Measurements from ENCODE around the gene CD46. TPM values are rescaled to one million over a fixed set of nuclear protein-coding genes. Genes with fewer than 3 reads are reported as not detected.

The CD46 gene
- total RNA-seq, 1 donor from 2014 or later = 93.8 TPM

DNA sequence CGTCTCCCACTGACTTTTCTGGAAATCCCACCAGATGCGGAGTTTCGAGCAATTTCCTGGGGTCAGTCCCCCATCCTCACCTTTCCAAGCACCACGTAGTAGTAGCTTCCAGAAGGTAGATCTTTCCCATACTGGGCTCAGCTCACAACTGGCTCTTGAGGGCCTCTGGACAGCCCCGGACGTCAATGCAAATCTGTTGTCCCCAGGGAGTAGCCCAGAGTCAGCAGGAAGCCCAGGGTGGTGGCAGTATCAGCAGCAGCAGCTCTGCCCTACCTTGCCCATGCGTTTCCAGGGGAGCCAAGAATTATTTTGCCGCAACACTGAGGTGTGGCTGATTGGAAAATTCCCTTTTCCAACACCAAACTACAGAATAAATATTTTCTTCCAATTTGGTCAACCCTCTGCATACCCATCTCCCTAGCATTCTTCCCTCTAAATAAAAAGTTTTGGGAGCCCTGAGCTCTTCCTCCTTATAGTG lies 70.3 kb downstream of the CD46 start:
- Mint-ChIP-seq H3K4me3 (no peak overlapping the region), H3K27ac (ENCODE audit: unreplicated experiment) (no peak overlapping the region), H3K27me3 (ENCODE audit: low read depth) (no peaks in the 10 kb centered on the region), H3K4me1 (peaks cover 33% of the 10 kb centered on the region), H3K9me3 (no peaks in the 10 kb centered on the region), H3K36me3 (ENCODE audit: low read depth) (peaks cover 2% of the 10 kb centered on the region)
- DNase-seq (ENCODE audit: low read depth, low spot score) = no peak
- TF ChIP-seq, protein P1, sequence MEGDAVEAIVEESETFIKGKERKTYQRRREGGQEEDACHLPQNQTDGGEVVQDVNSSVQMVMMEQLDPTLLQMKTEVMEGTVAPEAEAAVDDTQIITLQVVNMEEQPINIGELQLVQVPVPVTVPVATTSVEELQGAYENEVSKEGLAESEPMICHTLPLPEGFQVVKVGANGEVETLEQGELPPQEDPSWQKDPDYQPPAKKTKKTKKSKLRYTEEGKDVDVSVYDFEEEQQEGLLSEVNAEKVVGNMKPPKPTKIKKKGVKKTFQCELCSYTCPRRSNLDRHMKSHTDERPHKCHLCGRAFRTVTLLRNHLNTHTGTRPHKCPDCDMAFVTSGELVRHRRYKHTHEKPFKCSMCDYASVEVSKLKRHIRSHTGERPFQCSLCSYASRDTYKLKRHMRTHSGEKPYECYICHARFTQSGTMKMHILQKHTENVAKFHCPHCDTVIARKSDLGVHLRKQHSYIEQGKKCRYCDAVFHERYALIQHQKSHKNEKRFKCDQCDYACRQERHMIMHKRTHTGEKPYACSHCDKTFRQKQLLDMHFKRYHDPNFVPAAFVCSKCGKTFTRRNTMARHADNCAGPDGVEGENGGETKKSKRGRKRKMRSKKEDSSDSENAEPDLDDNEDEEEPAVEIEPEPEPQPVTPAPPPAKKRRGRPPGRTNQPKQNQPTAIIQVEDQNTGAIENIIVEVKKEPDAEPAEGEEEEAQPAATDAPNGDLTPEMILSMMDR (conservative IDR thresholded peaks at IDR 0.05) = no peak

DNA sequence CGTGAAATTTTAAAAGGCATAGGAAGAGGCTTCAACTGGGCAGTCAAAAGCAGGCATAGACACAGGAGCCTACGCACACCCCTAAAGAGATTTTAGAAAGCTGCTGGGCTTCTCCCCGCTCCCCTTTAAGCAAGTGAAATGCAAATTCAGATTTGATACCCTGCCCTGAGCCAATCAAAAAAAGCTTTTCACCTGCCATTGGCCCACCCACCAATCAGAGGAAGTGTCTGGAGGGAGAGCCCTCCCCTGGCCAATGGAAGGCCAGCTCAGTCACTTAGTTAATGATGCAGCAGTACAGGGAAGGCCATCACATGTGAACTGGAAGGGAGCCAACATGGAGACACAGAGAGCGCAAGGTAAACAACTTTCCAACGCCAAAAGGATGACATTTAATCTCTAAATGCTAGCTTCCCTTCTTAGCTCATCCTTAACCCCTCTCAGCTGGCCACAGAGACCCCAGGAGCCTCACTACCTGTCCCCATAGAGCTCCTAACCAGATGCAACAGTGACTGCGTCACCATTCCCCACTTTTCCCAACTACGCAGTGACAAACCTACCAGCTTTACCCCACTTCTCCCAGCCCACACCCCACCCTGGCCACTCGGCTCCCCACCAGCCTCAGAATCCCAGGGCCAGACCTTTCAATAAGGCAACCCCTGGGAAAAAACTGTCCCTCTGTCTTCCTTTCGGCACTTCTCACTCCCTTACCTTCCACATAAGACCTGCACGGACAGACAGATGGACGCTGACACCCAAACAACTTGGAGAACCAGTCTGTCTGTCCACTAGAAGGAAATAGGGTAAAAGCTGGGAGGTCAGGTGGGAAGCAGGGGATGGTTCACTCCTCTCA lies 71.0 kb downstream of the CD46 start:
- DNase-seq (ENCODE audit: low read depth, low spot score) = no peak
- H3K4me1 Mint-ChIP-seq = peaks cover 36% of the 10 kb centered on the region
- TF ChIP-seq, protein P1 (conservative IDR thresholded peaks at IDR 0.05) = no peak
- no peaks in the 10 kb centered on the region for H3K27me3 Mint-ChIP-seq (ENCODE audit: low read depth)
- H3K27ac Mint-ChIP-seq (ENCODE audit: unreplicated experiment) = no peak overlapping the region
- H3K4me3 Mint-ChIP-seq = no peak overlapping the region
- peaks cover 2% of the 10 kb centered on the region for H3K36me3 Mint-ChIP-seq (ENCODE audit: low read depth)
- H3K9me3 Mint-ChIP-seq = no peaks in the 10 kb centered on the region

DNA sequence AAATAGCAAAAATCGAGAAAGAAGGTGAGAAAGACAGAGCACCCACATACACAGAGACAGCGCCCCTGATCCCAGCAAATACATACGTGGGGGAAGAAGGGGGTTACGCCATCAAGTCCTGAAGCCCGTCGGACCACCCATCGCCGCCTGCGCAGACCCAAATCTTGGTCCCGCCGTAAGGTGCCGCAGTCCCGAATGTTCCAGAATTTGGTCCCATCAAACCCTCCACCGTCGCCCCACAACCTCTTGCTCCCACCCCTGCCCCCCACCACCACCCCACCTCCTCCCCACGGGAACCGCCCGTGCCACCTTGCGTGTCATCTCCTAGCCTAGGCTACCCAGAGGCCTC lies 71.7 kb downstream of the CD46 start:
- TF ChIP-seq, protein P1 (conservative IDR thresholded peaks at IDR 0.05) = no peak
- Mint-ChIP-seq H3K4me3 (no peak overlapping the region), H3K27ac (ENCODE audit: unreplicated experiment) (no peak overlapping the region), H3K9me3 (no peaks in the 10 kb centered on the region), H3K4me1 (peaks cover 40% of the 10 kb centered on the region), H3K27me3 (ENCODE audit: low read depth) (no peaks in the 10 kb centered on the region), H3K36me3 (ENCODE audit: low read depth) (peaks cover 2% of the 10 kb centered on the region)
- no peak for DNase-seq (ENCODE audit: low read depth, low spot score)

DNA sequence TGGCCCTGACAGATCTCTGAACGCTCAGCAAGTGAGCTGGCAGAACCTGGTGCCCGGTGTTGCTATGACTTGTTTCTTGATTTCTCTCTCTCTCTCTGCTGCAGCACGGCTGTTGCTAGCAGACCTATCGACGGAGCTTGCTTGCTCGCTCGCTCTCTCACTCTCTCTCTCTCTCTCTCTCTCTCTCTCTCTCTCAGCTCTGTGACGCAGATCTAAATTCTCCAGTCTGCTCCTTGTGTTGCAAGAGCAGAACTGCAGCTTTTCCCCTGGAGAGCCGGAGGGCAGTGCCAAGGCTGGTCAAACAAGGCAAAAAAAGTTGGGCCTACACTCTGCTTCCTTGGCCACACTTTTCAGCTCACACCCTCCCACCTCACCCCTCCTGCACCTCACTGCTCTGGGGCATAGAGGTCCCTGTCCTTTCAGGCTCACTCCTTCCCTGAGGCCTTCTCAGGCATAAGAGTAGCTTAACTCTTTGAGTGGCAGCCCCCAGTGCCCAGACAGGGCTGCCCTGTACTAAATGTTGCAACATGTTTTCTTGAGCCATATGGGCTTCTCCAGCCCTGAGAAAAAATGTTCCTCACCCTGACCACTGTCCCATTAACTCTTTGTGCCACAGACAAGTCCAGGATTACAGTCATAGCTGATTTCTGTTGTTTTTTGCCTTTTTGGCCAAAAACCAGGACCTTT lies 72.2 kb downstream of the CD46 start:
- Mint-ChIP-seq H3K4me1 (peaks cover 41% of the 10 kb centered on the region), H3K27me3 (ENCODE audit: low read depth) (no peaks in the 10 kb centered on the region), H3K36me3 (ENCODE audit: low read depth) (peaks cover 2% of the 10 kb centered on the region), H3K9me3 (no peaks in the 10 kb centered on the region), H3K4me3 (no peak overlapping the region), H3K27ac (ENCODE audit: unreplicated experiment) (no peak overlapping the region)
- TF ChIP-seq, protein P1 (conservative IDR thresholded peaks at IDR 0.05) = peak; percentile 56
- DNase-seq (ENCODE audit: low read depth, low spot score) = peak; percentile 32

DNA sequence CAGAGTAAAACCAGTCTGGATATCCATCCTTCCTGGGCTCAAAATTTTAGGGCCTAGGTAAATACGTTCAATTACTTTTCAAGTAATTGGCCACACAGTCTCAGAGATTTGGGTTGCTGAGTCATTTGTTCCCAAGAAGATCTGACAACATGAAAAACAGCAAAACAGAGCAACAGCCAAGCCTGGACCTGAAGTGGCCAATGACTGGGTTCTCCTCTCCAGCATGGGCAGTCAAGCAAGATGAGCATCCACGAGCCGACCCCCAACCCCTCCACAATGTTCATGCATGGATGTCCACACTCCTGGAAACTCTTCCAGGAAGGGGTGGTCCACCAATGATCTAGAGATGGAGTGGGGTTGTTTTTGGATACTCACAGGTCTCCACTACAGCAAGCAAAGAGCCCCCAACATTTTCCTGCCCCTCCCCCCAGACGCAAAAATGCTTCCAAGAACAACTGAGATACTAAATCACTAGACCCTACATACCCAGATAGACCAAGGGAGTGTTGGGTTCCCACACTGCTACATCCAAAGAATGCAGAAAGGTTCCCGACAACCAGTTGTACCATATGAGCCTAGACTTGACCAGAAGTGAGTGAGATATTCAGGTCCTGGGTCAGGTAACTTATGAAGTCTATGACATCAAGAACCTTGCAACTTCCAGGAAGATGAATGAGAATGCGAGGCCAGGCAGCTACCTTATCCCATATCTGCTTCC lies 73.0 kb downstream of the CD46 start:
- H3K27ac Mint-ChIP-seq (ENCODE audit: unreplicated experiment) = peak overlapping the region; percentile 24
- H3K27me3 Mint-ChIP-seq (ENCODE audit: low read depth) = no peaks in the 10 kb centered on the region
- TF ChIP-seq, protein P1 (conservative IDR thresholded peaks at IDR 0.05) = no peak
- DNase-seq (ENCODE audit: low read depth, low spot score) = no peak
- H3K4me1 Mint-ChIP-seq = peaks cover 41% of the 10 kb centered on the region
- H3K4me3 Mint-ChIP-seq = no peak overlapping the region
- H3K36me3 Mint-ChIP-seq (ENCODE audit: low read depth) = peaks cover 2% of the 10 kb centered on the region
- no peaks in the 10 kb centered on the region for H3K9me3 Mint-ChIP-seq

Measured in neural crest cell (in vitro differentiated cells).